HepG2 (cell line): ENCODE data around the gene NFATC4. TPM values are rescaled to one million over a fixed set of nuclear protein-coding genes. Genes with fewer than 3 reads are reported as not detected.
A peak's percentile ranks its signal among the peaks of the same experiment; 100 is the strongest.

Experiments used
- KDM6A ChIP-seq: IDR thresholded peaks from 2 replicates; pipeline ENCODE4 v1.6.1; 2016; ENCODE audit warnings: low read depth
- PTBP1 ChIP-seq: fragments of 200-400 bp; formaldehyde crosslinking; IDR thresholded peaks from 2 replicates; pipeline ENCODE4 v1.6.1; 2018; ENCODE audit warnings: low read length, low read depth; ENCODE audit not compliant: poor library complexity, severe bottlenecking
- XRCC5 ChIP-seq: fragments of 200-400 bp; formaldehyde crosslinking; optimal IDR thresholded peaks from 2 replicates; pipeline ENCODE3; 2017; ENCODE audit warnings: mild to moderate bottlenecking, low read length
- ZNF589 ChIP-seq: sonication (generic); formaldehyde crosslinking; conservative IDR thresholded peaks from 2 replicates; pipeline ENCODE4 v1.8.0; 2022; ENCODE audit warnings: mild to moderate bottlenecking, moderate library complexity, missing genetic modification reagents
- ZNF605 ChIP-seq: sonication (generic); formaldehyde crosslinking; IDR thresholded peaks from 2 replicates; pipeline ENCODE4 v1.8.0; 2022; ENCODE audit warnings: mild to moderate bottlenecking, missing genetic modification reagents
- ZNF614 ChIP-seq: IDR thresholded peaks from 2 replicates; pipeline ENCODE4 v1.6.1; 2018; ENCODE audit warnings: missing biosample characterization, missing genetic modification reagents, inconsistent platforms, borderline replicate concordance
- ZSCAN9 ChIP-seq: IDR thresholded peaks from 2 replicates; pipeline ENCODE4 v1.6.1; 2016; ENCODE audit warnings: borderline replicate concordance
- ZZZ3 ChIP-seq: sonication (generic); formaldehyde crosslinking; IDR thresholded peaks from 2 replicates; pipeline ENCODE4 v1.4.0; 2020; ENCODE audit warnings: missing genetic modification reagents, mild to moderate bottlenecking, borderline replicate concordance
- polyA plus RNA-seq, 8 experiments: library from polyadenylated mRNA; depleted of rRNA in 3 of 8; stranded (reverse) in 7 of 8; unstranded in 1 of 8; fragments of >200 nt; fragmentation: Illumina TruSeq in 4 of 8; extraction: Trizol in 4 of 8; gene quantifications; 2 replicates each; pipeline versions ENCODE4 v1.2.1 to v1.2.3, GENCODE V29; 2011 to 2016; ENCODE audit warnings: low read depth in 4 of 8, missing spikeins in 1 of 8, mixed read lengths in 1 of 8; ENCODE audit not compliant: insufficient read depth in 1 of 8
- total RNA-seq, 5 experiments: library from RNA; depleted of rRNA; stranded (reverse); fragments of >200 nt; fragmentation: Illumina TruSeq; extraction: Trizol; gene quantifications; 2 replicates each; pipeline ENCODE4 v1.2.3, GENCODE V29; 2016; ENCODE audit warnings: low read depth in 1 of 5
- TF ChIP-seq, protein P1 (sequence below), 2 experiments: IDR thresholded peaks; 2 replicates each; pipeline ENCODE4 v1.6.1; 2011 to 2012; ENCODE audit warnings: low read length in 2 of 2, borderline replicate concordance in 1 of 2, low read depth in 1 of 2, mild to moderate bottlenecking in 1 of 2, moderate library complexity in 1 of 2
- TF ChIP-seq, protein P2 (sequence below): sonication (generic); formaldehyde crosslinking; IDR thresholded peaks from 2 replicates; pipeline ENCODE4 v1.4.0; 2020; ENCODE audit warnings: missing genetic modification reagents, mild to moderate bottlenecking, borderline replicate concordance
- TF ChIP-seq, protein P3 (sequence below): sonication (generic); formaldehyde crosslinking; IDR thresholded peaks from 2 replicates; pipeline ENCODE4 v1.5.0; 2020; ENCODE audit warnings: missing genetic modification reagents
- TF ChIP-seq, protein P4 (sequence below): sonication (generic); formaldehyde crosslinking; IDR thresholded peaks from 2 replicates; pipeline ENCODE4 v1.5.0; 2020; ENCODE audit warnings: missing genetic modification reagents
- TF ChIP-seq, protein P5 (sequence below): sonication (generic); formaldehyde crosslinking; conservative IDR thresholded peaks from 2 replicates; pipeline ENCODE4 v1.8.0; 2022; ENCODE audit warnings: mild to moderate bottlenecking, moderate library complexity, missing genetic modification reagents

NFATC4 gene
- total and polyA plus RNA-seq, 2 of the 13 experiments (the other 11 are each of a cell fraction or from before 2014, with no cell fraction given) = 0.04 to 0.15 TPM

DNA sequence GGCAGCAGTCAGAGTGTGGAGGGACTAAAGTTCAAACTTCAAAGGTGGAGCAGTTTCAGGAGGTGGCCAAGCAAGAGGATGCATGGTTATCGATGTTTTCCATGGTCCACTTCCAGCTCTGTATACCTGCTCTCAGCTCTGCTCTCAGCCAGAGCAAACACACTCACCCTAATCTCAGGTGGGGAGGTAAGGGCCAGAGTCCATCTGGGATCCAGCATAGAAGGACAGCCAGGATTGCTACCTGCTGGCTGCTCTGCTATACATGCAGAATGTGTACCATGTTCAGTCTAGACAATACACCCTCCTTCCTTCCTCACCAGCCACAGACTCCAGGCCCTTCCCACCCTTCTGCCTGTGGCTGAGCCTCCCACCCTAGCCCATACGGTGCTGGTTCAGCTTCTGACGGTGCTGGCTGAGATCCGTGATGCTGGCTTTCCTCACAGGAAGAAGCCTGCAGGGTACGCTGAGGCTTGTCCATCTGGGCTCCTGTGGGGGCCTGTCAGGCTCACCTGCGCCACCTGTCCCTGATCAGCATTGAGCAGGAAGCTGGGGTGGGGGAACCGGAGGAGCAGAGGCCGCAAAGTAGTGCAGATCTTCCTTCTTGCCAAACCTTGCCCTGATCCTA lies 59.0 kb downstream of the NFATC4 start (continued):
- TF ChIP-seq, protein P1, sequence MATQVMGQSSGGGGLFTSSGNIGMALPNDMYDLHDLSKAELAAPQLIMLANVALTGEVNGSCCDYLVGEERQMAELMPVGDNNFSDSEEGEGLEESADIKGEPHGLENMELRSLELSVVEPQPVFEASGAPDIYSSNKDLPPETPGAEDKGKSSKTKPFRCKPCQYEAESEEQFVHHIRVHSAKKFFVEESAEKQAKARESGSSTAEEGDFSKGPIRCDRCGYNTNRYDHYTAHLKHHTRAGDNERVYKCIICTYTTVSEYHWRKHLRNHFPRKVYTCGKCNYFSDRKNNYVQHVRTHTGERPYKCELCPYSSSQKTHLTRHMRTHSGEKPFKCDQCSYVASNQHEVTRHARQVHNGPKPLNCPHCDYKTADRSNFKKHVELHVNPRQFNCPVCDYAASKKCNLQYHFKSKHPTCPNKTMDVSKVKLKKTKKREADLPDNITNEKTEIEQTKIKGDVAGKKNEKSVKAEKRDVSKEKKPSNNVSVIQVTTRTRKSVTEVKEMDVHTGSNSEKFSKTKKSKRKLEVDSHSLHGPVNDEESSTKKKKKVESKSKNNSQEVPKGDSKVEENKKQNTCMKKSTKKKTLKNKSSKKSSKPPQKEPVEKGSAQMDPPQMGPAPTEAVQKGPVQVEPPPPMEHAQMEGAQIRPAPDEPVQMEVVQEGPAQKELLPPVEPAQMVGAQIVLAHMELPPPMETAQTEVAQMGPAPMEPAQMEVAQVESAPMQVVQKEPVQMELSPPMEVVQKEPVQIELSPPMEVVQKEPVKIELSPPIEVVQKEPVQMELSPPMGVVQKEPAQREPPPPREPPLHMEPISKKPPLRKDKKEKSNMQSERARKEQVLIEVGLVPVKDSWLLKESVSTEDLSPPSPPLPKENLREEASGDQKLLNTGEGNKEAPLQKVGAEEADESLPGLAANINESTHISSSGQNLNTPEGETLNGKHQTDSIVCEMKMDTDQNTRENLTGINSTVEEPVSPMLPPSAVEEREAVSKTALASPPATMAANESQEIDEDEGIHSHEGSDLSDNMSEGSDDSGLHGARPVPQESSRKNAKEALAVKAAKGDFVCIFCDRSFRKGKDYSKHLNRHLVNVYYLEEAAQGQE (IDR thresholded peaks at IDR 0.05; ENCODE audit: borderline replicate concordance in 1 of 2, low read depth in 1 of 2, low read length in 2 of 2) = peak in 1 of 2 experiments; percentile 27; a peak in 1 of 4 replicates
- TF ChIP-seq PTBP1 (no peak), XRCC5 (peak; percentile 85), ZZZ3 (CRISPR knock-in tag) (peak; percentile 70; the same call in 1 of the 2 replicates), ZSCAN9 (peak; percentile 39; the same call in 1 of the 2 replicates), ZNF614 (CRISPR knock-in tag) (peak; percentile 94; the same call in 1 of the 2 replicates), ZNF589 (CRISPR knock-in tag) (no peak), KDM6A (CRISPR knock-in tag) (0 out of 2 replicates have a peak, but pooled peaks have one; percentile 69), ZNF605 (CRISPR knock-in tag) (peak; percentile 61)
- TF ChIP-seq, protein P2, sequence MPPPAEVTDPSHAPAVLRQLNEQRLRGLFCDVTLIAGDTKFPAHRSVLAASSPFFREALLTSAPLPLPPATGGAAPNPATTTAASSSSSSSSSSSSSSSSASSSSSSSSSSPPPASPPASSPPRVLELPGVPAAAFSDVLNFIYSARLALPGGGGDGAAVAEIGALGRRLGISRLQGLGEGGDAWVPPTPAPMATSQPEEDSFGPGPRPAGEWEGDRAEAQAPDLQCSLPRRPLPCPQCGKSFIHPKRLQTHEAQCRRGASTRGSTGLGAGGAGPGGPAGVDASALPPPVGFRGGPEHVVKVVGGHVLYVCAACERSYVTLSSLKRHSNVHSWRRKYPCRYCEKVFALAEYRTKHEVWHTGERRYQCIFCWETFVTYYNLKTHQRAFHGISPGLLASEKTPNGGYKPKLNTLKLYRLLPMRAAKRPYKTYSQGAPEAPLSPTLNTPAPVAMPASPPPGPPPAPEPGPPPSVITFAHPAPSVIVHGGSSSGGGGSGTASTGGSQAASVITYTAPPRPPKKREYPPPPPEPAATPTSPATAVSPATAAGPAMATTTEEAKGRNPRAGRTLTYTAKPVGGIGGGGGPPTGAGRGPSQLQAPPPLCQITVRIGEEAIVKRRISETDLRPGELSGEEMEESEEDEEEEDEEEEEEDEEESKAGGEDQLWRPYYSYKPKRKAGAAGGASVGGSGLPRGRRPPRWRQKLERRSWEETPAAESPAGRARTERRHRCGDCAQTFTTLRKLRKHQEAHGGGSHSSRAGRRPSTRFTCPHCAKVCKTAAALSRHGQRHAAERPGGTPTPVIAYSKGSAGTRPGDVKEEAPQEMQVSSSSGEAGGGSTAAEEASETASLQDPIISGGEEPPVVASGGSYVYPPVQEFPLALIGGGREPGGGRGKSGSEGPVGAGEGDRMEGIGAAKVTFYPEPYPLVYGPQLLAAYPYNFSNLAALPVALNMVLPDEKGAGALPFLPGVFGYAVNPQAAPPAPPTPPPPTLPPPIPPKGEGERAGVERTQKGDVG (CRISPR knock-in tag) = no peak
- TF ChIP-seq, protein P3, sequence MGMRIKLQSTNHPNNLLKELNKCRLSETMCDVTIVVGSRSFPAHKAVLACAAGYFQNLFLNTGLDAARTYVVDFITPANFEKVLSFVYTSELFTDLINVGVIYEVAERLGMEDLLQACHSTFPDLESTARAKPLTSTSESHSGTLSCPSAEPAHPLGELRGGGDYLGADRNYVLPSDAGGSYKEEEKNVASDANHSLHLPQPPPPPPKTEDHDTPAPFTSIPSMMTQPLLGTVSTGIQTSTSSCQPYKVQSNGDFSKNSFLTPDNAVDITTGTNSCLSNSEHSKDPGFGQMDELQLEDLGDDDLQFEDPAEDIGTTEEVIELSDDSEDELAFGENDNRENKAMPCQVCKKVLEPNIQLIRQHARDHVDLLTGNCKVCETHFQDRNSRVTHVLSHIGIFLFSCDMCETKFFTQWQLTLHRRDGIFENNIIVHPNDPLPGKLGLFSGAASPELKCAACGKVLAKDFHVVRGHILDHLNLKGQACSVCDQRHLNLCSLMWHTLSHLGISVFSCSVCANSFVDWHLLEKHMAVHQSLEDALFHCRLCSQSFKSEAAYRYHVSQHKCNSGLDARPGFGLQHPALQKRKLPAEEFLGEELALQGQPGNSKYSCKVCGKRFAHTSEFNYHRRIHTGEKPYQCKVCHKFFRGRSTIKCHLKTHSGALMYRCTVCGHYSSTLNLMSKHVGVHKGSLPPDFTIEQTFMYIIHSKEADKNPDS (CRISPR knock-in tag) = 0 out of 2 replicates have a peak, but pooled peaks have one; percentile 13
- TF ChIP-seq, protein P4, sequence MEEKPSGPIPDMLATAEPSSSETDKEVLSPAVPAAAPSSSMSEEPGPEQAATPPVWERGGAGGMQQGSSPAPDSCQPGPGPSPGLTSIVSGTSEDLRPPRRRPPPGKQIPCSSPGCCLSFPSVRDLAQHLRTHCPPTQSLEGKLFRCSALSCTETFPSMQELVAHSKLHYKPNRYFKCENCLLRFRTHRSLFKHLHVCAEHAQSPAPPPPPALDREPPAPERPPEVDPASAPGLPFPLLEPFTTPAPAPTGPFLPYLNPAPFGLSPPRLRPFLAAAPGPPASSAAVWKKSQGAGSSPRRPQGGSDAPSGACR (CRISPR knock-in tag) = peak; percentile 19; the same call in 1 of the 2 replicates
- TF ChIP-seq, protein P5, sequence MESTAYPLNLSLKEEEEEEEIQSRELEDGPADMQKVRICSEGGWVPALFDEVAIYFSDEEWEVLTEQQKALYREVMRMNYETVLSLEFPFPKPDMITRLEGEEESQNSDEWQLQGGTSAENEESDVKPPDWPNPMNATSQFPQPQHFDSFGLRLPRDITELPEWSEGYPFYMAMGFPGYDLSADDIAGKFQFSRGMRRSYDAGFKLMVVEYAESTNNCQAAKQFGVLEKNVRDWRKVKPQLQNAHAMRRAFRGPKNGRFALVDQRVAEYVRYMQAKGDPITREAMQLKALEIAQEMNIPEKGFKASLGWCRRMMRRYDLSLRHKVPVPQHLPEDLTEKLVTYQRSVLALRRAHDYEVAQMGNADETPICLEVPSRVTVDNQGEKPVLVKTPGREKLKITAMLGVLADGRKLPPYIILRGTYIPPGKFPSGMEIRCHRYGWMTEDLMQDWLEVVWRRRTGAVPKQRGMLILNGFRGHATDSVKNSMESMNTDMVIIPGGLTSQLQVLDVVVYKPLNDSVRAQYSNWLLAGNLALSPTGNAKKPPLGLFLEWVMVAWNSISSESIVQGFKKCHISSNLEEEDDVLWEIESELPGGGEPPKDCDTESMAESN (CRISPR knock-in tag) = peak; percentile 77; the same call in 1 of the 2 replicates
